Endodermal cell (in vitro differentiated cells): ENCODE measurements around the gene QPRT. TPM values are rescaled to one million over a fixed set of nuclear protein-coding genes. Genes with fewer than 3 reads are reported as not detected.

Source experiments
- DNase-seq: peaks from one replicate; pipeline ENCODE4 v3.0.0-alpha.2; 2017
- H3K27ac ChIP-seq: 2 replicates; pipeline ENCODE4 v1.5.1; 2013; ENCODE audit warnings: mild to moderate bottlenecking, low read depth, low read length, moderate library complexity
- H3K27me3 ChIP-seq: 2 replicates; pipeline ENCODE4 v1.6.1; 2013; ENCODE audit warnings: mild to moderate bottlenecking, low read length, moderate library complexity; ENCODE audit not compliant: insufficient read depth, control insufficient read depth, poor library complexity, severe bottlenecking
- H3K36me3 ChIP-seq: 2 replicates; pipeline ENCODE4 v1.7.0; 2013; ENCODE audit warnings: mild to moderate bottlenecking, low read length, moderate library complexity; ENCODE audit not compliant: control insufficient read depth, insufficient read depth
- H3K4me1 ChIP-seq: one replicate; pipeline ENCODE4 v1.7.0; 2013; ENCODE audit warnings: low read length; ENCODE audit not compliant: control insufficient read depth, insufficient read depth
- H3K4me3 ChIP-seq: 2 replicates; pipeline ENCODE4 v1.5.1; 2013; ENCODE audit warnings: mild to moderate bottlenecking, low read length, moderate library complexity
- H3K9ac ChIP-seq: 2 replicates; pipeline ENCODE4 v1.6.1; 2013; ENCODE audit warnings: mild to moderate bottlenecking, low read length, moderate library complexity; ENCODE audit not compliant: poor library complexity, severe bottlenecking; ENCODE audit errors: extremely low read depth
- H3K9me3 ChIP-seq: 2 replicates; pipeline ENCODE4 v1.6.1; 2013; ENCODE audit warnings: mild to moderate bottlenecking, low read length, moderate library complexity; ENCODE audit not compliant: control insufficient read depth
- H3K27ac Mint-ChIP-seq: 2 replicates; pipeline ENCODE4 v1.8.0; 2020; ENCODE audit warnings: mixed read lengths
- H3K27me3 Mint-ChIP-seq: 2 replicates; pipeline ENCODE4 v1.8.0; 2021; ENCODE audit warnings: mild to moderate bottlenecking, mixed read lengths; ENCODE audit not compliant: insufficient read depth
- H3K36me3 Mint-ChIP-seq: 2 replicates; pipeline ENCODE4 v1.8.0; 2020; ENCODE audit warnings: low read depth, mixed read lengths
- H3K4me1 Mint-ChIP-seq: 2 replicates; pipeline ENCODE4 v1.8.0; 2020; ENCODE audit warnings: mixed read lengths
- H3K4me3 Mint-ChIP-seq: 2 replicates; pipeline ENCODE4 v1.8.0; 2020; ENCODE audit warnings: mild to moderate bottlenecking, moderate library complexity, mixed read lengths
- H3K9me3 Mint-ChIP-seq: 2 replicates; pipeline ENCODE4 v1.8.0; 2020; ENCODE audit warnings: mild to moderate bottlenecking, mixed read lengths
- CTCF ChIP-seq: fragments of 200-600 bp; sonication (generic); conservative IDR thresholded peaks from 2 replicates; pipeline ENCODE4 v1.5.0; 2021; ENCODE audit warnings: antibody characterized with exemption, mild to moderate bottlenecking
- WGBS, 2 experiments: methylation state at CpG; one replicate each; pipeline versions ENCODE4 v1.1.5 to v1.1.7; 2013; ENCODE audit warnings: missing lambda C conversion rate in 2 of 2, mixed read lengths in 1 of 2; ENCODE audit not compliant: insufficient coverage in 1 of 2, insufficient read length in 1 of 2; 5-methylcytosine and 5-hydroxymethylcytosine counted together
- total RNA-seq, 2 donors: library from RNA; stranded (reverse); fragmentation: NEBNext Ultra II Directional in 1 of 2; extraction: Animal tissue kit (Norgen Biotek cat#: 25700) in 1 of 2; gene quantifications; 2 replicates in 1 of 2; 3 replicates in 1 of 2; pipeline ENCODE4 v1.2.1, GENCODE V29; 2021

QPRT gene
- total RNA-seq, 2 donors from 2014 or later = 92.3 to 109 TPM

GRCh38 chr16:29734786-29735185, 55.8 kb downstream of the QPRT start:
- Histone ChIP-seq H3K9me3 (no peaks in the 10 kb centered on the region), H3K4me1 (no peaks in the 10 kb centered on the region), H3K36me3 (peaks cover 9% of the 10 kb centered on the region), H3K27me3 (no peaks in the 10 kb centered on the region), H3K27ac (no peak overlapping the region), H3K9ac (no peak overlapping the region), H3K4me3 (no peak overlapping the region)
- DNase-seq = no peak
- H3K36me3 Mint-ChIP-seq = peaks cover 35% of the 10 kb centered on the region
- no peak for TF ChIP-seq CTCF
- H3K4me3 Mint-ChIP-seq = no peak overlapping the region
- no peak overlapping the region for H3K27ac Mint-ChIP-seq
- 82 to 92% methylated on average over 1 of the region's 1 CpG for WGBS, 2 experiments
- peaks cover 7% of the 10 kb centered on the region for H3K4me1 Mint-ChIP-seq
- H3K9me3 Mint-ChIP-seq = no peaks in the 10 kb centered on the region
- no peaks in the 10 kb centered on the region for H3K27me3 Mint-ChIP-seq

- peaks cover 20% of the 10 kb centered on the region for H3K4me1 Mint-ChIP-seq
- Histone ChIP-seq H3K27ac (no peak overlapping the region), H3K9ac (no peak overlapping the region), H3K4me3 (no peak overlapping the region), H3K27me3 (no peaks in the 10 kb centered on the region), H3K36me3 (peaks cover 9% of the 10 kb centered on the region), H3K4me1 (no peaks in the 10 kb centered on the region), H3K9me3 (no peaks in the 10 kb centered on the region)
- H3K36me3 Mint-ChIP-seq = peaks cover 32% of the 10 kb centered on the region
- H3K9me3 Mint-ChIP-seq = no peaks in the 10 kb centered on the region
- H3K27me3 Mint-ChIP-seq = no peaks in the 10 kb centered on the region
- WGBS, 2 experiments = 90 to 92% methylated on average over 2 to 5 of the region's 5 CpGs
- H3K27ac Mint-ChIP-seq = peak overlapping the region; percentile 49
- no peak overlapping the region for H3K4me3 Mint-ChIP-seq
- TF ChIP-seq CTCF = peak; percentile 66
- no peak for DNase-seq
These were observed 57.1 kb downstream of the QPRT start for GRCh38 chr16:29736112-29736511.

GRCh38 chr16:29736764-29737163, 57.8 kb downstream of the QPRT start:
- no peak overlapping the region for H3K27ac Mint-ChIP-seq
- Histone ChIP-seq H3K27me3 (no peaks in the 10 kb centered on the region), H3K4me3 (no peak overlapping the region), H3K36me3 (peaks cover 8% of the 10 kb centered on the region), H3K27ac (no peak overlapping the region), H3K9me3 (no peaks in the 10 kb centered on the region), H3K4me1 (no peaks in the 10 kb centered on the region), H3K9ac (no peak overlapping the region)
- H3K4me1 Mint-ChIP-seq = peaks cover 20% of the 10 kb centered on the region
- no peaks in the 10 kb centered on the region for H3K27me3 Mint-ChIP-seq
- no peak for DNase-seq
- H3K4me3 Mint-ChIP-seq = no peak overlapping the region
- H3K9me3 Mint-ChIP-seq = no peaks in the 10 kb centered on the region
- WGBS, 2 experiments = 90 to 100% methylated on average over 6 of the region's 6 CpGs
- TF ChIP-seq CTCF = no peak
- H3K36me3 Mint-ChIP-seq = peaks cover 30% of the 10 kb centered on the region
